ENCODE data around the gene ZNF213. TPM values are rescaled to one million over a fixed set of nuclear protein-coding genes. Genes with fewer than 3 reads are reported as not detected.

ZNF213 gene
- total and polyA plus RNA-seq, 2 experiments from 2014 or later = 2.9 to 10.4 TPM

- Mint-ChIP-seq H3K27me3 (ENCODE audit: insufficient read depth, low read depth, poor library complexity) (peaks cover 41% of the 10 kb centered on the region), H3K27ac (no peak overlapping the region), H3K36me3 (ENCODE audit: low read depth) (peaks cover 2% of the 10 kb centered on the region; the same call in 1 of the 3 replicates), H3K4me1 (peaks cover 2% of the 10 kb centered on the region; the same call in 1 of the 3 replicates), H3K4me3 (peak overlapping the region; percentile 84), H3K9me3 (peaks cover 10% of the 10 kb centered on the region; the same call in 2 of the 3 replicates)
- no peaks in the 10 kb centered on the region for H3K36me3 ChIP-seq (ENCODE audit: insufficient read depth)
- H3K4me3 ChIP-seq = peak overlapping the region; percentile 62
- peak overlapping the region; percentile 99 for H3K4me2 ChIP-seq
- TF ChIP-seq EZH2 (IDR thresholded peaks at IDR 0.05; ENCODE audit: low read depth, unreplicated experiment) = no peak
- TF ChIP-seq STAT1 (IDR thresholded peaks at IDR 0.05; ENCODE audit: unreplicated experiment) = no peak
- no peak for TF ChIP-seq CTCF (conservative IDR thresholded peaks at IDR 0.05; ENCODE audit: low read depth in 2 of 2)
- TF ChIP-seq EZH2phosphoT487 (IDR thresholded peaks at IDR 0.05; ENCODE audit: unreplicated experiment) = no peak
- TF ChIP-seq JUNB (IDR thresholded peaks at IDR 0.05; ENCODE audit: unreplicated experiment) = no peak
- TF ChIP-seq ZNF462 (CRISPR knock-in tag; IDR thresholded peaks at IDR 0.05) = no peak
- TF ChIP-seq ZNF114 (CRISPR knock-in tag; IDR thresholded peaks at IDR 0.05) = no peak
- no peak for TF ChIP-seq CREB1 (CRISPR knock-in tag; IDR thresholded peaks at IDR 0.05; ENCODE audit: low read depth)
- peaks cover 9% of the 10 kb centered on the region for H3K27me3 ChIP-seq (ENCODE audit: insufficient read depth)
- no peaks in the 10 kb centered on the region for H3K79me2 ChIP-seq (replicated peaks; ENCODE audit: insufficient read depth)
- H3F3A ChIP-seq (replicated peaks; ENCODE audit: low read depth) = peaks cover 28% of the 10 kb centered on the region
- no peaks in the 10 kb centered on the region for H4K20me1 ChIP-seq (replicated peaks; ENCODE audit: insufficient read depth)
- no peaks in the 10 kb centered on the region for H3K9me2 ChIP-seq (ENCODE audit: insufficient read depth)
- no peak overlapping the region for H3K27ac ChIP-seq (ENCODE audit: low read depth)
- peak; percentile 47 for DNase-seq (ENCODE audit: low spot score)
- peak overlapping the region; percentile 80 for H2AFZ ChIP-seq
- no peaks in the 10 kb centered on the region for H3K4me1 ChIP-seq (ENCODE audit: insufficient read depth)
- ATAC-seq = peak; percentile 22
Observed at GRCh38 chr16:3158026-3158509, 23.2 kb downstream of the ZNF213 start.
